ENCODE measurements around the gene AP4S1. TPM values are rescaled to one million over a fixed set of nuclear protein-coding genes. Genes with fewer than 3 reads are reported as not detected.

The AP4S1 gene
- total and polyA plus RNA-seq, 2 of the 8 experiments (the other 6 are each of a cell fraction or from before 2014, with no cell fraction given), result 2.8 to 9.9 TPM

GRCh38 chr14:30988509-30988908 is 36.9 kb upstream of the AP4S1 start (continued):
- TF ChIP-seq FOSL1 (IDR thresholded peaks at IDR 0.05; ENCODE audit: insufficient read depth, low read depth, low read length), result no peak
- TF ChIP-seq SUZ12 (IDR thresholded peaks at IDR 0.05; ENCODE audit: low read length), result no peak
- TF ChIP-seq RAD21 (IDR thresholded peaks at IDR 0.05 in 1 of 2, conservative IDR thresholded peaks at IDR 0.05 in 1 of 2; ENCODE audit: low read depth in 2 of 2, low read length in 2 of 2), result no peak
- no peak for TF ChIP-seq MAX (IDR thresholded peaks at IDR 0.05)
- no peak for TF ChIP-seq SAP30 (IDR thresholded peaks at IDR 0.05; ENCODE audit: insufficient read depth, insufficient replicate concordance, low read length)
- TF ChIP-seq TAF1 (IDR thresholded peaks at IDR 0.05; ENCODE audit: low read depth, low read length), result no peak
